ENCODE results near the gene SDC3.
A peak's percentile ranks its signal among the peaks of the same experiment; 100 is the strongest.

The SDC3 gene

GRCh38 chr1:30914587-30914922 is 6.0 kb upstream of the SDC3 start:
- no peak overlapping the region for H3K27ac ChIP-seq (ENCODE audit: low read length)
- H3K4me1 ChIP-seq (ENCODE audit: control insufficient read depth, insufficient read depth, low read length): peaks cover 2% of the 10 kb centered on the region; the same call in 1 of the 2 replicates
- WGBS (ENCODE audit: insufficient coverage, insufficient read length): no CpG with 5 or more reads among the region's 3 CpGs
- no peaks in the 10 kb centered on the region for H3K27me3 ChIP-seq (ENCODE audit: control insufficient read depth, insufficient read depth, low read length)
- no peak overlapping the region for H3K4me3 ChIP-seq (ENCODE audit: low read length)
- no peak for DNase-seq (ENCODE audit: low read depth, low spot score)
- H3K36me3 ChIP-seq (ENCODE audit: control insufficient read depth, insufficient read depth, low read length): no peaks in the 10 kb centered on the region
- H3K9me3 ChIP-seq (ENCODE audit: control insufficient read depth, insufficient read depth, low read length): no peaks in the 10 kb centered on the region

- Histone ChIP-seq H3K27me3 (ENCODE audit: control insufficient read depth, insufficient read depth, low read length) (no peaks in the 10 kb centered on the region), H3K36me3 (ENCODE audit: control insufficient read depth, insufficient read depth, low read length) (no peaks in the 10 kb centered on the region), H3K27ac (ENCODE audit: low read length) (no peak overlapping the region), H3K9me3 (ENCODE audit: control insufficient read depth, insufficient read depth, low read length) (no peaks in the 10 kb centered on the region), H3K4me3 (ENCODE audit: low read length) (no peak overlapping the region), H3K4me1 (ENCODE audit: control insufficient read depth, insufficient read depth, low read length) (peaks cover 6% of the 10 kb centered on the region)
- WGBS (ENCODE audit: insufficient coverage, insufficient read length): no CpG with 5 or more reads among the region's 10 CpGs
- DNase-seq (ENCODE audit: low read depth, low spot score): no peak
Observed at GRCh38 chr1:30912913-30913652, 4.5 kb upstream of the SDC3 start.

GRCh38 chr1:30912224-30912623 is 3.7 kb upstream of the SDC3 start:
- Histone ChIP-seq H3K27me3 (ENCODE audit: control insufficient read depth, insufficient read depth, low read length) (peaks cover 1% of the 10 kb centered on the region; the same call in 1 of the 2 replicates), H3K4me3 (ENCODE audit: low read length) (no peak overlapping the region), H3K27ac (ENCODE audit: low read length) (no peak overlapping the region), H3K9me3 (ENCODE audit: control insufficient read depth, insufficient read depth, low read length) (no peaks in the 10 kb centered on the region), H3K4me1 (ENCODE audit: control insufficient read depth, insufficient read depth, low read length) (peaks cover 10% of the 10 kb centered on the region), H3K36me3 (ENCODE audit: control insufficient read depth, insufficient read depth, low read length) (no peaks in the 10 kb centered on the region)
- DNase-seq (ENCODE audit: low read depth, low spot score): no peak
- WGBS (ENCODE audit: insufficient coverage, insufficient read length): no CpG with 5 or more reads among the region's 6 CpGs

GRCh38 chr1:30911059-30911954 is 2.7 kb upstream of the SDC3 start:
- Histone ChIP-seq H3K36me3 (ENCODE audit: control insufficient read depth, insufficient read depth, low read length) (no peaks in the 10 kb centered on the region), H3K4me3 (ENCODE audit: low read length) (no peak overlapping the region), H3K27me3 (ENCODE audit: control insufficient read depth, insufficient read depth, low read length) (peaks cover 1% of the 10 kb centered on the region; the same call in 1 of the 2 replicates), H3K4me1 (ENCODE audit: control insufficient read depth, insufficient read depth, low read length) (peaks cover 10% of the 10 kb centered on the region), H3K9me3 (ENCODE audit: control insufficient read depth, insufficient read depth, low read length) (no peaks in the 10 kb centered on the region), H3K27ac (ENCODE audit: low read length) (no peak overlapping the region)
- DNase-seq (ENCODE audit: low read depth, low spot score): peak; percentile 73
- WGBS (ENCODE audit: insufficient coverage, insufficient read length): no CpG with 5 or more reads among the region's 9 CpGs

- Histone ChIP-seq H3K4me1 (ENCODE audit: control insufficient read depth, insufficient read depth, low read length) (peaks cover 10% of the 10 kb centered on the region), H3K4me3 (ENCODE audit: low read length) (no peak overlapping the region), H3K27ac (ENCODE audit: low read length) (no peak overlapping the region), H3K27me3 (ENCODE audit: control insufficient read depth, insufficient read depth, low read length) (peaks cover 1% of the 10 kb centered on the region; the same call in 1 of the 2 replicates), H3K9me3 (ENCODE audit: control insufficient read depth, insufficient read depth, low read length) (no peaks in the 10 kb centered on the region), H3K36me3 (ENCODE audit: control insufficient read depth, insufficient read depth, low read length) (no peaks in the 10 kb centered on the region)
- DNase-seq (ENCODE audit: low read depth, low spot score): no peak
- WGBS (ENCODE audit: insufficient coverage, insufficient read length): no CpG with 5 or more reads among the region's 14 CpGs
Observed at GRCh38 chr1:30909365-30910068, 959 bp upstream of the SDC3 start.

- DNase-seq (ENCODE audit: low read depth, low spot score): no peak
- Histone ChIP-seq H3K4me3 (ENCODE audit: low read length) (peak overlapping the region; percentile 25; the same call in 1 of the 2 replicates), H3K9me3 (ENCODE audit: control insufficient read depth, insufficient read depth, low read length) (no peaks in the 10 kb centered on the region), H3K36me3 (ENCODE audit: control insufficient read depth, insufficient read depth, low read length) (no peaks in the 10 kb centered on the region), H3K27me3 (ENCODE audit: control insufficient read depth, insufficient read depth, low read length) (peaks cover 1% of the 10 kb centered on the region; the same call in 1 of the 2 replicates), H3K27ac (ENCODE audit: low read length) (no peak overlapping the region), H3K4me1 (ENCODE audit: control insufficient read depth, insufficient read depth, low read length) (peaks cover 10% of the 10 kb centered on the region)
- WGBS (ENCODE audit: insufficient coverage, insufficient read length): no CpG with 5 or more reads among the region's 69 CpGs
Observed at GRCh38 chr1:30908316-30908695, 252 bp downstream of the SDC3 start.

- no peak overlapping the region for H3K27ac ChIP-seq (ENCODE audit: low read length)
- H3K4me3 ChIP-seq (ENCODE audit: low read length): peak overlapping the region; percentile 25; the same call in 1 of the 2 replicates
- WGBS (ENCODE audit: insufficient coverage, insufficient read length): no CpG with 5 or more reads among the region's 47 CpGs
- no peak for DNase-seq (ENCODE audit: low read depth, low spot score)
- peaks cover 10% of the 10 kb centered on the region for H3K4me1 ChIP-seq (ENCODE audit: control insufficient read depth, insufficient read depth, low read length)
- no peaks in the 10 kb centered on the region for H3K36me3 ChIP-seq (ENCODE audit: control insufficient read depth, insufficient read depth, low read length)
- H3K27me3 ChIP-seq (ENCODE audit: control insufficient read depth, insufficient read depth, low read length): peaks cover 1% of the 10 kb centered on the region; the same call in 1 of the 2 replicates
- H3K9me3 ChIP-seq (ENCODE audit: control insufficient read depth, insufficient read depth, low read length): no peaks in the 10 kb centered on the region
Observed at GRCh38 chr1:30907481-30908315, 860 bp downstream of the SDC3 start.

GRCh38 chr1:30906631-30907441 is 1.7 kb downstream of the SDC3 start:
- peaks cover 1% of the 10 kb centered on the region; the same call in 1 of the 2 replicates for H3K27me3 ChIP-seq (ENCODE audit: control insufficient read depth, insufficient read depth, low read length)
- H3K9me3 ChIP-seq (ENCODE audit: control insufficient read depth, insufficient read depth, low read length): no peaks in the 10 kb centered on the region
- H3K4me3 ChIP-seq (ENCODE audit: low read length): no peak overlapping the region
- DNase-seq (ENCODE audit: low read depth, low spot score): no peak
- H3K36me3 ChIP-seq (ENCODE audit: control insufficient read depth, insufficient read depth, low read length): no peaks in the 10 kb centered on the region
- WGBS (ENCODE audit: insufficient coverage, insufficient read length): no CpG with 5 or more reads among the region's 9 CpGs
- no peak overlapping the region for H3K27ac ChIP-seq (ENCODE audit: low read length)
- peaks cover 14% of the 10 kb centered on the region for H3K4me1 ChIP-seq (ENCODE audit: control insufficient read depth, insufficient read depth, low read length)

GRCh38 chr1:30905916-30906620 is 2.5 kb downstream of the SDC3 start:
- Histone ChIP-seq H3K9me3 (ENCODE audit: control insufficient read depth, insufficient read depth, low read length) (no peaks in the 10 kb centered on the region), H3K27me3 (ENCODE audit: control insufficient read depth, insufficient read depth, low read length) (peaks cover 1% of the 10 kb centered on the region; the same call in 1 of the 2 replicates), H3K4me3 (ENCODE audit: low read length) (no peak overlapping the region), H3K36me3 (ENCODE audit: control insufficient read depth, insufficient read depth, low read length) (no peaks in the 10 kb centered on the region), H3K4me1 (ENCODE audit: control insufficient read depth, insufficient read depth, low read length) (peaks cover 14% of the 10 kb centered on the region), H3K27ac (ENCODE audit: low read length) (no peak overlapping the region)
- DNase-seq (ENCODE audit: low read depth, low spot score): no peak
- no CpG with 5 or more reads among the region's 9 CpGs for whole genome bisulfite sequencing (ENCODE audit: insufficient coverage, insufficient read length)

Data from iPS DF 6.9 (cell line).